Osteocyte (in vitro differentiated cells): ENCODE measurements around the gene DAZAP1. TPM values are rescaled to one million over a fixed set of nuclear protein-coding genes. Genes with fewer than 3 reads are reported as not detected.
"Not testable (repeated sequence)": the region's sequence is repeated elsewhere in the genome, so short reads cannot be mapped to it uniquely, and the experiment has no call there.

Experiments
- DNase-seq: peaks from one replicate; pipeline ENCODE4 v3.0.0; 2021; ENCODE audit warnings: mixed read lengths; ENCODE audit not compliant: unreplicated experiment; ENCODE audit errors: extremely low spot score
- H3K27ac Mint-ChIP-seq: one replicate; pipeline ENCODE4 v1.8.0; 2021; ENCODE audit warnings: mild to moderate bottlenecking, mixed read lengths; ENCODE audit not compliant: unreplicated experiment
- H3K27me3 Mint-ChIP-seq: one replicate; pipeline ENCODE4 v1.8.0; 2021; ENCODE audit warnings: mixed read lengths; ENCODE audit not compliant: unreplicated experiment
- H3K36me3 Mint-ChIP-seq: one replicate; pipeline ENCODE4 v1.8.0; 2021; ENCODE audit warnings: mixed read lengths; ENCODE audit not compliant: unreplicated experiment
- H3K4me1 Mint-ChIP-seq: one replicate; pipeline ENCODE4 v1.8.0; 2021; ENCODE audit warnings: mixed read lengths; ENCODE audit not compliant: unreplicated experiment
- H3K4me3 Mint-ChIP-seq: one replicate; pipeline ENCODE4 v1.8.0; 2021; ENCODE audit warnings: mild to moderate bottlenecking, moderate library complexity, mixed read lengths; ENCODE audit not compliant: unreplicated experiment
- H3K9me3 Mint-ChIP-seq: one replicate; pipeline ENCODE4 v1.8.0; 2021; ENCODE audit warnings: mixed read lengths; ENCODE audit not compliant: unreplicated experiment
- total RNA-seq: library from RNA; stranded (reverse); gene quantifications from 2 replicates; pipeline ENCODE4 v1.2.1, GENCODE V29; 2021
- TF ChIP-seq, protein P1 (sequence below): fragments of 200-600 bp; sonication (generic); IDR thresholded peaks from 2 replicates; pipeline ENCODE4 v1.5.0; 2021; ENCODE audit warnings: antibody characterized with exemption, mild to moderate bottlenecking, moderate library complexity

DAZAP1 gene
- total RNA-seq, 1 donor from 2014 or later = 101 TPM

DNA sequence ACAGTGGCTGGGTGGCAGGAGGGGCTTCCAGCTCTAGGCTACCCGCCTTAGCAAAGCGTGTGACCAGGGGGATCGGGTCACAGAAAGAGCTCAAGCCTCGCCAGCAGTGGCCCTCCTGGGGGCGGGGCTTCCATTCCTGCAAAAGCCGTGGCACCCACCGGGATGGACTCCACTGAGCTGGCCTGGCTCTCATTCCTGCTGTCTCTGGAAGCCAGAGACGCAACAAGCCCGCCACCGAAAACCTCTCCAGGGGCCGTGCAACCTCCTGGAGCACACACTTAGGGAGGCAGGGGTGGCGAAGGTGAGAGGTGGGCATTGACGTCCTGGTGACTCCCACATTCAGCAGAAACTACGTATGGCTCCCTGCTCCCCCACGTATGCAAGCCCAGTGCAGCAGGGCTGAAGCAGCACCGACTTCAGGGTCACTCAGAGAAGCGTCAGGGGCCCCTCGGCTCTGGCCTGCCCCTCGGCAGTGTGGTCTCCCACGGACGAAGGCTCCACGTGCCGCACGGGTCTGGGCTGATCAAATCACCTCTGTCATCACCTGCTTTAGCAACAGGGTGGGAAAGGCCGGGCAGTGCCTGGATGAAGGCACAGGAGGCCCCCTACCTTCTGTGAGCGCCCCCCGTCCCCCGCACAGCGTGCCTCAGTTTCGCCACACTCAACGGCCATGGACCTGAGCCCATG, 68.5 kb downstream of the DAZAP1 start:
- H3K4me3 Mint-ChIP-seq = no peak overlapping the region
- no peaks in the 10 kb centered on the region for H3K9me3 Mint-ChIP-seq
- TF ChIP-seq, protein P1, sequence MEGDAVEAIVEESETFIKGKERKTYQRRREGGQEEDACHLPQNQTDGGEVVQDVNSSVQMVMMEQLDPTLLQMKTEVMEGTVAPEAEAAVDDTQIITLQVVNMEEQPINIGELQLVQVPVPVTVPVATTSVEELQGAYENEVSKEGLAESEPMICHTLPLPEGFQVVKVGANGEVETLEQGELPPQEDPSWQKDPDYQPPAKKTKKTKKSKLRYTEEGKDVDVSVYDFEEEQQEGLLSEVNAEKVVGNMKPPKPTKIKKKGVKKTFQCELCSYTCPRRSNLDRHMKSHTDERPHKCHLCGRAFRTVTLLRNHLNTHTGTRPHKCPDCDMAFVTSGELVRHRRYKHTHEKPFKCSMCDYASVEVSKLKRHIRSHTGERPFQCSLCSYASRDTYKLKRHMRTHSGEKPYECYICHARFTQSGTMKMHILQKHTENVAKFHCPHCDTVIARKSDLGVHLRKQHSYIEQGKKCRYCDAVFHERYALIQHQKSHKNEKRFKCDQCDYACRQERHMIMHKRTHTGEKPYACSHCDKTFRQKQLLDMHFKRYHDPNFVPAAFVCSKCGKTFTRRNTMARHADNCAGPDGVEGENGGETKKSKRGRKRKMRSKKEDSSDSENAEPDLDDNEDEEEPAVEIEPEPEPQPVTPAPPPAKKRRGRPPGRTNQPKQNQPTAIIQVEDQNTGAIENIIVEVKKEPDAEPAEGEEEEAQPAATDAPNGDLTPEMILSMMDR = no peak
- no peak for DNase-seq
- peaks cover 4% of the 10 kb centered on the region for H3K36me3 Mint-ChIP-seq
- H3K4me1 Mint-ChIP-seq = peaks cover 20% of the 10 kb centered on the region
- no peaks in the 10 kb centered on the region for H3K27me3 Mint-ChIP-seq
- H3K27ac Mint-ChIP-seq = no peak overlapping the region

DNA sequence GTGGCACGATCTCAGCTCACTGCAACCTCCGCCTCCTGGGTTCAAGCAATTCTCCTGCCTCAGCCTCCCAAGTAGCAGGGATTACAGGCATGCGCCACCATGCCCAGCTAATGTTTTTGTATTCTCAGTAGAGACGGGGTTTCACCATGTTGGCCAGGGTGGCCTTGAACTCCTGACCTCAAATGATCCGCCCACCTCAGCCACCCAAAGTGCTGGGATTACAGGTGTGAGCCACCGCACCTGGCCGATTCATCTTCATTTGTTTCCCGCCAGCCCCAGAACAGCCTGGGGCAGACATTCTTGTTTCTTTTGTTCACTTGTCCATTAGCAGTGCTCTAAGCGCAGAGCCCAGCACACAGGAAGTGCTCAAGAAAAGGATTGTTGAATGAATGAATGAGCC, 69.7 kb downstream of the DAZAP1 start:
- not testable (repeated sequence) for DNase-seq, H3K36me3 Mint-ChIP-seq, H3K27me3 Mint-ChIP-seq, H3K9me3 Mint-ChIP-seq, H3K27ac Mint-ChIP-seq
- peaks cover 17% of the 10 kb centered on the region for H3K4me1 Mint-ChIP-seq
- peak overlapping the region; percentile 29 for H3K4me3 Mint-ChIP-seq

DNA sequence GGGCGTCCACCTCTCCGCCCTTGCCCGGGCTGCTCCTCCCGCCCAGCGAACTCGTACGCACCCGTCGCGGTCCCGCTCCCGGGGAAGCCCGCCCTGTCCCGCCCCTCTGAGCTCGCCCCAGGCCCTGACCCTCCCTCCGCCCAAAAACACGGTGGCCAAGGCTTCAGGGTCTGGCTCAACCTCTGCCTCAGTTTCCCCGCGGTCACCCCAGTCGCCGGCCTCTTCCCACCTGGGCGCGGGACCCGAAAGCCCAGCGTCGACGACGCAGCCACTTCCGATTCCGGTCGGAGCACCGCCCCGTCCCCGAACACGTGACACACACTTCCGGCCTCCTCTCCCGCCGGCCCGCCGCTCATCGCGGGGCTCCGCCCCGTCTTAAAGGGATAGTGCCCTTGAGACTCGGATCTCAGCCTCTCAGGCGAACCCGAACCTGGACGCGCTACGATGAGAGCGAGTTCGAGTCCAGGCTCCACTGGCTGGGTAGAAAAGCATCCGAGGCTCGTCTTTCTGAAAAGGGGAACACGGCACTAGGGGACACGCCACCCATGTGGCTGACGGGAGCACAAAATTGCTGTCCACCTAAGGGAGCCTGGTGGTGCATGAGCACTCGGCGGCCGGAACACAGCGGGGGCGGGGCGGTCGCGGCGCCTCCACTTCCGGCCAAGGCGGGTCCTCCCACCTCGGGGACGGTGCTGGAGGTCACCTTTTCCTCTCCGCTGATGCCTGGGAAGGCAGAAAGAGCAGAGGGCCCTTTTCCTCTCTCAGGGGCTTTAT, 71.7 kb downstream of the DAZAP1 start, which contains the start of gene C19orf25:
C19orf25 (minus strand) TSS at position 282 of the 774 bp plus-strand sequence. CDS start 312 bp downstream, outside the sequence.
- Mint-ChIP-seq H3K36me3 (peaks cover 2% of the 10 kb centered on the region), H3K27me3 (no peaks in the 10 kb centered on the region), H3K27ac (peak within 1 kb of the TSS; percentile 97), H3K9me3 (no peaks in the 10 kb centered on the region), H3K4me1 (peaks cover 17% of the 10 kb centered on the region), H3K4me3 (peak within 1 kb of the TSS; percentile 99)
- TF ChIP-seq, protein P1 = no peak
- DNase-seq = peak; percentile 97

DNA sequence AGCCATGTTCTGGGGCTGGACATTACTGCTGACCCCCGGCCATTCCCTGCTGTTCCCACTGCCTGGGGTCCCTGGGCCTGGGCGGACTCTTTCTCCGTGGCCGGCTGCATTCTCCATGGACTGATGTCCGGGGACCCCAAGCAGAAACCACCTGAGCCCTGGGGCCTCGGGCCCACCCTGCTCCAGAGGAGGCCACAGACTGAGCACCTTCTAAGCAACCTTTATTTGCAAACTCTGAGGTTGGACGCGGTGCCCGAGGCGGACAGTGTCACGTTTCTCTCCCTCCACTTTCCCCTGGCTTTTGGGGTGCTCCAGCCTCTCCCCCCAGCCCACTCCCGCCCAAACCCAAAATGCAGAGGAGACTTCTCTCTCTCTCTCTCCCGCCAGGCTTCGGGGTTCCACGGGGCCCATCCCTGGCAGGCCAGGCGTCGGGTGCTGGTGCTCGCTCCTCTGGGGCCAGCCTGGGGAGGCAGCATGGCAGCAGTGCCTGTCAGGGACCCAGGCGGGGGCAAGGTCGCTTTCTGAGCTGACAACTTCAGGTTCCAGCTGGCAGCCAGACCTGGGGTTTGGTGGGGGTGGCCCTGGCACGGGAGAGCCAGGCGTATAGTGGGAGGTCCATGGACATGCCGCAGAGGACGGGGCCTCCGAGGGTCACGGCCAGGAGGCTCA, 74.0 kb downstream of the DAZAP1 start:
- DNase-seq = no peak
- TF ChIP-seq, protein P1 = no peak
- Mint-ChIP-seq H3K9me3 (no peaks in the 10 kb centered on the region), H3K27me3 (no peaks in the 10 kb centered on the region), H3K4me1 (peaks cover 17% of the 10 kb centered on the region), H3K27ac (no peak overlapping the region), H3K4me3 (no peak overlapping the region), H3K36me3 (peaks cover 2% of the 10 kb centered on the region)

DNA sequence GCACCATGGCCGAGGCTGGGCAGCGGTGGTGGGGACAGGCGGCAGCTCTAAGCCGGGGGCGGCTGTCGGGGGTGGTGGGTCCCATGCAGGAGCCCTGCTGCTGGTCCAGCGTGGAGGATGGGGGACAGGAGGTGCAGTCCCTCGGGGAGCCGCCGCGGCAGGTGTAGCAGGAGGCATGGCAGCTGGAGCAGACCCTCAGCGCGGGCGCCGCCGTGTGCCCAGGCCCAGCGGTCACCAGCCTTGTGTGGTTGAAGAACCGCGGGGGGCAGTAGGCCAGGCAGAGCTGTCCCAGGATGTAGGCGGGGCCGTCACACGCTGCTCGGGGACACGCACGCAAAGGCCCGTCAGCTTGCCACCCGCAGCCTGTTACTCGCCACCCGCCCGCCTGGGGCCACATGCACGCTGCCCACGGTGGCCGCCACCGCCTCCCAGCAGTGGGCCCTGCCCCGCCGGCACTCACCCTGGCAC, 74.5 kb downstream of the DAZAP1 start:
- Mint-ChIP-seq H3K4me1 (peaks cover 16% of the 10 kb centered on the region), H3K27me3 (no peaks in the 10 kb centered on the region), H3K36me3 (peaks cover 2% of the 10 kb centered on the region), H3K27ac (no peak overlapping the region), H3K9me3 (no peaks in the 10 kb centered on the region), H3K4me3 (no peak overlapping the region)
- TF ChIP-seq, protein P1 = no peak
- peak; percentile 83 for DNase-seq
